Panc1 (cell line): ENCODE data around the gene CDK14.

Experiments used
- POLR2AphosphoS5 ChIP-seq: IDR thresholded peaks from 2 replicates; pipeline ENCODE4 v1.6.1; 2012; ENCODE audit warnings: mild to moderate bottlenecking, low read depth, low read length, moderate library complexity
- SIN3A ChIP-seq: IDR thresholded peaks from 2 replicates; pipeline ENCODE4 v1.6.1; 2012; ENCODE audit warnings: low read depth, mild to moderate bottlenecking, low read length, moderate library complexity, borderline replicate concordance; ENCODE audit not compliant: insufficient read depth
- TCF7L2 ChIP-seq: IDR thresholded peaks from 2 replicates; pipeline ENCODE4 v1.6.1; 2011; ENCODE audit warnings: mild to moderate bottlenecking, low read depth, low read length, inconsistent platforms
- TF ChIP-seq, protein P1 (sequence below): fragments of 450-650 bp; IDR thresholded peaks from 2 replicates; pipeline ENCODE4 v1.5.1; 2017; ENCODE audit warnings: mild to moderate bottlenecking
- TF ChIP-seq, protein P2 (sequence below), 2 experiments: IDR thresholded peaks; 2 replicates each; pipeline ENCODE4 v1.6.1; 2011 to 2012; ENCODE audit warnings: low read depth in 2 of 2, control low read depth in 1 of 2, low read length in 1 of 2, mild to moderate bottlenecking in 1 of 2, moderate library complexity in 1 of 2; ENCODE audit not compliant: insufficient read depth in 1 of 2

DNA sequence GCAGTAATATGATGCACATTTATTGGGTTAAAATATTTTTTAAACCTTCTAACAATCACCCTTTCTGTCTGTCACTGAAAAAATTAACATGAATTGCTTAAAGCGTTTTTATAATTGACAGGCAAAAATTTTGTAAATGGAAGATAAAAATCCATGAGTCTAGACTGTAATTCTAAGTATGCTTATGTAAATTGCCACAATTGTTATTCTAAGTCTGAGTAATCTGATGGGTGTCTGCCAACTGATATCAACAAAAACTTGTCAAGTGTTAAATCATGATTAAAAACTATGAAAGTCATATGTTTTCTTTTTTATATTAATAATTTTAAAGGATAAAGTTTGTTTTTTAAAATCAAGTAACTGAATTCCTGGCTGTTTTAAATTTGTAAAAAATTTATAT, 208.2 kb downstream of the CDK14 start:
- TF ChIP-seq, protein P1, sequence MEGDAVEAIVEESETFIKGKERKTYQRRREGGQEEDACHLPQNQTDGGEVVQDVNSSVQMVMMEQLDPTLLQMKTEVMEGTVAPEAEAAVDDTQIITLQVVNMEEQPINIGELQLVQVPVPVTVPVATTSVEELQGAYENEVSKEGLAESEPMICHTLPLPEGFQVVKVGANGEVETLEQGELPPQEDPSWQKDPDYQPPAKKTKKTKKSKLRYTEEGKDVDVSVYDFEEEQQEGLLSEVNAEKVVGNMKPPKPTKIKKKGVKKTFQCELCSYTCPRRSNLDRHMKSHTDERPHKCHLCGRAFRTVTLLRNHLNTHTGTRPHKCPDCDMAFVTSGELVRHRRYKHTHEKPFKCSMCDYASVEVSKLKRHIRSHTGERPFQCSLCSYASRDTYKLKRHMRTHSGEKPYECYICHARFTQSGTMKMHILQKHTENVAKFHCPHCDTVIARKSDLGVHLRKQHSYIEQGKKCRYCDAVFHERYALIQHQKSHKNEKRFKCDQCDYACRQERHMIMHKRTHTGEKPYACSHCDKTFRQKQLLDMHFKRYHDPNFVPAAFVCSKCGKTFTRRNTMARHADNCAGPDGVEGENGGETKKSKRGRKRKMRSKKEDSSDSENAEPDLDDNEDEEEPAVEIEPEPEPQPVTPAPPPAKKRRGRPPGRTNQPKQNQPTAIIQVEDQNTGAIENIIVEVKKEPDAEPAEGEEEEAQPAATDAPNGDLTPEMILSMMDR: no peak
- TF ChIP-seq SIN3A: no peak
- TF ChIP-seq, protein P2, sequence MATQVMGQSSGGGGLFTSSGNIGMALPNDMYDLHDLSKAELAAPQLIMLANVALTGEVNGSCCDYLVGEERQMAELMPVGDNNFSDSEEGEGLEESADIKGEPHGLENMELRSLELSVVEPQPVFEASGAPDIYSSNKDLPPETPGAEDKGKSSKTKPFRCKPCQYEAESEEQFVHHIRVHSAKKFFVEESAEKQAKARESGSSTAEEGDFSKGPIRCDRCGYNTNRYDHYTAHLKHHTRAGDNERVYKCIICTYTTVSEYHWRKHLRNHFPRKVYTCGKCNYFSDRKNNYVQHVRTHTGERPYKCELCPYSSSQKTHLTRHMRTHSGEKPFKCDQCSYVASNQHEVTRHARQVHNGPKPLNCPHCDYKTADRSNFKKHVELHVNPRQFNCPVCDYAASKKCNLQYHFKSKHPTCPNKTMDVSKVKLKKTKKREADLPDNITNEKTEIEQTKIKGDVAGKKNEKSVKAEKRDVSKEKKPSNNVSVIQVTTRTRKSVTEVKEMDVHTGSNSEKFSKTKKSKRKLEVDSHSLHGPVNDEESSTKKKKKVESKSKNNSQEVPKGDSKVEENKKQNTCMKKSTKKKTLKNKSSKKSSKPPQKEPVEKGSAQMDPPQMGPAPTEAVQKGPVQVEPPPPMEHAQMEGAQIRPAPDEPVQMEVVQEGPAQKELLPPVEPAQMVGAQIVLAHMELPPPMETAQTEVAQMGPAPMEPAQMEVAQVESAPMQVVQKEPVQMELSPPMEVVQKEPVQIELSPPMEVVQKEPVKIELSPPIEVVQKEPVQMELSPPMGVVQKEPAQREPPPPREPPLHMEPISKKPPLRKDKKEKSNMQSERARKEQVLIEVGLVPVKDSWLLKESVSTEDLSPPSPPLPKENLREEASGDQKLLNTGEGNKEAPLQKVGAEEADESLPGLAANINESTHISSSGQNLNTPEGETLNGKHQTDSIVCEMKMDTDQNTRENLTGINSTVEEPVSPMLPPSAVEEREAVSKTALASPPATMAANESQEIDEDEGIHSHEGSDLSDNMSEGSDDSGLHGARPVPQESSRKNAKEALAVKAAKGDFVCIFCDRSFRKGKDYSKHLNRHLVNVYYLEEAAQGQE (IDR thresholded peaks at IDR 0.05; ENCODE audit: insufficient read depth in 1 of 2, low read depth in 2 of 2, low read length in 1 of 2): no peak
- no peak for TF ChIP-seq POLR2AphosphoS5
- no peak for TF ChIP-seq TCF7L2
